ENCODE data around the gene OASL.
A peak's percentile ranks its signal among the peaks of the same experiment; 100 is the strongest.

DNA sequence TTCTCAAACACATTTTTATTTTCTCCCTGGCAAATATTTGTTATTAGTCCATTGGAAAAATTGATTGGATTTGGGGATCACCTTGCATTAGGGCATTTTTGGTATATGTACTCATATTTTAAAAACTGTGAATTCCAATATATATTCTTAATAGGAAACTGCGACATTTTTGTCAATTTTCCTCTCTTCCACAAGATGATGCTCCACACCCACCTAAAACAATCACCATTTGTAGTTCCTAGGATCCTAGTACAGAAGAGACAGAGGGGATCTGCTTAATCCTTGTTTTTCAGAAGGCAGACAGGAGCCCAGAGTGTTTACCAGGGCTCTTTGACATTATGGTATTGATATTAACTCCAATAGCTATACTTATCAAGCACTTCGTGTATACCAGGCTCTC, 22.8 kb upstream of the OASL start:
- TF ChIP-seq, protein P1, sequence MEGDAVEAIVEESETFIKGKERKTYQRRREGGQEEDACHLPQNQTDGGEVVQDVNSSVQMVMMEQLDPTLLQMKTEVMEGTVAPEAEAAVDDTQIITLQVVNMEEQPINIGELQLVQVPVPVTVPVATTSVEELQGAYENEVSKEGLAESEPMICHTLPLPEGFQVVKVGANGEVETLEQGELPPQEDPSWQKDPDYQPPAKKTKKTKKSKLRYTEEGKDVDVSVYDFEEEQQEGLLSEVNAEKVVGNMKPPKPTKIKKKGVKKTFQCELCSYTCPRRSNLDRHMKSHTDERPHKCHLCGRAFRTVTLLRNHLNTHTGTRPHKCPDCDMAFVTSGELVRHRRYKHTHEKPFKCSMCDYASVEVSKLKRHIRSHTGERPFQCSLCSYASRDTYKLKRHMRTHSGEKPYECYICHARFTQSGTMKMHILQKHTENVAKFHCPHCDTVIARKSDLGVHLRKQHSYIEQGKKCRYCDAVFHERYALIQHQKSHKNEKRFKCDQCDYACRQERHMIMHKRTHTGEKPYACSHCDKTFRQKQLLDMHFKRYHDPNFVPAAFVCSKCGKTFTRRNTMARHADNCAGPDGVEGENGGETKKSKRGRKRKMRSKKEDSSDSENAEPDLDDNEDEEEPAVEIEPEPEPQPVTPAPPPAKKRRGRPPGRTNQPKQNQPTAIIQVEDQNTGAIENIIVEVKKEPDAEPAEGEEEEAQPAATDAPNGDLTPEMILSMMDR (IDR thresholded peaks at IDR 0.05) = peak in 1 of 4 experiments; percentile 23
- TF ChIP-seq POLR2AphosphoS5 (IDR thresholded peaks at IDR 0.05) (no peak), POLR2A (IDR thresholded peaks at IDR 0.05) (no peak)

All from prostate gland (tissue), 2 donors.